ENCODE measurements around the gene CAMKMT.

The CAMKMT gene

GRCh38 chr2:44663471-44664073 lies 301.8 kb downstream of the CAMKMT start:
- no peak for DNase-seq

DNA sequence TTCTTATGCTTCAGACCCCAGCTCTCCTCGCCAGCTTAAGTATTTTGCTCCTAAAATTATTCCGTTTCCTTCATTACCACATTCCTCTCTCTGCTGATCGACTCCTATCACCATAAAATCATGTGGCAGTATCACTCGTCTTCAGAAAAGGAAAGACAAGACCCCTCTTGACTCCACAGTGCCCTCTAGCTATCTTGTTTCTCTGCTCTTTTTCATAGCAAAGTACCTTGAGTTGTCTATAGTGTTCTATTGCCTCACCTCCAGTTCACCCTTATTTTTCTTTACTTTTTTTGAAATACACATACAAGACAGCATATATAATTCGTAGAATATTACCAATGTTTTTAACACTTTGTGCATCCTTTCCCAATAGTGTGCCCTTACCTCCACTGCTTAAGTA lies 306.6 kb downstream of the CAMKMT start:
- DNase-seq = no peak

- DNase-seq = no peak
These were observed 309.5 kb downstream of the CAMKMT start for GRCh38 chr2:44671276-44671675.

DNA sequence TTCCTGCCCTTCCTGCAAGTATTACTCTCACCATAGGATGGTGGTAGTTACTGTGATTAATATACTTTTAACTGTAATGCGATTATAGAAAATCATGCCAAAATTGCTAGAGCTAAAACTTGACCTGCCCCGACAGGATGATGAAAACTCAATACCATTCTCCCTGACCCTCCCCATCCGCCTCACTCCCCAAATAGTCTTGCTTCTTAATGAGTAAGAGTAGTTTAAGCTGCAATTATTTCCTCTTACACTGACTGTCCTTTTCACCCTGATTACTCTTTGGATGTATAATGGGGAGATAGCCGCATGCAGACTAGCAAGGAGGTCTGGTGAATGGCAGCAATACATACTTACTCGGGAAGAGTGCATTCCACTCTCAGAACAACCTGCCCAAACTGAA lies 310.2 kb downstream of the CAMKMT start:
- DNase-seq = no peak

- no peak for DNase-seq
These were observed 310.7 kb downstream of the CAMKMT start for GRCh38 chr2:44672431-44672830.

GRCh38 chr2:44674473-44675284 lies 312.9 kb downstream of the CAMKMT start:
- DNase-seq = peak in 1 of 2 donors; percentile 1

DNA sequence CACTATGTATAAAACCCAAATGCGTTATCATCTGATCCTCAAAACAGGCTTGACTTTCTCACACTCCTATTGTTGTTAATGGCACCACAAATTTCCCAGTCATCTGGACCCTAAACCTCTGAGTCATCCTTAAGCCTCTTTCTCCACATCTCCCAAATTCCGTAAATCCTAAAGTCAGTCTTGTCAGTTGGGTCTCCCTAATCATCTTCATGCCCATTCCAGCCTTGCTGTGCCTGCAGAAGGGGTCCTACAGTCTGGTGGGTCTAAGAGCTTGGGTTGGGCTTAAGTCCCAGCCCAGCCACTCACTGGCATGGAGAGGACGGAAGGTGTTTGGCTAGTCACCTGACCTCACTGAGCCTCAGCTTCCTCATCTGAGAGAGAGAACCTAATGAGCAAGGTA lies 314.6 kb downstream of the CAMKMT start:
- no peak for DNase-seq

- DNase-seq = no peak
These were observed 317.8 kb downstream of the CAMKMT start for GRCh38 chr2:44679584-44679983.

DNA sequence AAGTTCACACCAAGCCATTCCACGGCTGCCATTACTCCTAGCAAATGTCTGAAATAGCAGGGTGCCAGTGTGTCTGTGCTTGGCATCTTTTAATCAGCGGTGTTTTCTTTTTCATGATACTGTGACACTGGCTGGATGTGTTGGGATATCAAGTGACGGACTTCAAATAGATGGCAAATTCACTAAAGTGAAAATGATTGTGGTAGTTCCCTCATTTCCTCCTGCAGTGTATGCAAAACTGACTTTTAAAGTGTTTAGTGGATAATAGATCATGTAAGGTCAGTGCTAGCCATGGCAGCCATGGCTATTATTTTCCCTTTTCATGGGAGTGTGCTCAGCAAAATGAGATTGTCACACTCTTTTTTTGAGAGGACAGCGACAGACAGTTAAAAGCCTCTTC lies 318.2 kb downstream of the CAMKMT start:
- no peak for DNase-seq

DNA sequence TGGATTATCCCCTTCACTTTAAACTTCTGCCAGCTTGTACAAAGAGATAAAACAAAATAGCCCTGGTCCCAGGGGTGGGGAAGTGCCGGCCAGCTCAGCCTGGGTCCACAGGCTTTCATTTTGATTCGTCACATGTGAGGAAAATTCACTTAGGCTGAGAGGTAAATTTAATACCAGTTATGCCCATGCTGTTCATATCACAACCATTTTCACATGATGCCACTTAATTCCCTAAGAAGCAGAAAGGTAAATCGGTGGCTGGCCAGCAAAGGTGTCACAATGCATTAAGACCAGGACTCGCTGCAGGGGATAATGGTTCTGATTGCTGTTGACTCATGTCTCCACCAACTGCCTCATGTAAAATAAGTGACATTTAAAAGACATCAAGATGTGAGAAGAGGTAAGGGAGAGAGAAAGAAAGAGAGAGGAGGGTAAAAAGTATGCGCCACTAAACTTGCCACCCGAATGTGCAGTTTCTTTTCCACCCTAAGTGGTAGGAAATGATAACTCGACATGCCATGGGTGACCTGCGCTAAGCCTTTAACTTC lies 318.8 kb downstream of the CAMKMT start:
- no peak for DNase-seq

DNA sequence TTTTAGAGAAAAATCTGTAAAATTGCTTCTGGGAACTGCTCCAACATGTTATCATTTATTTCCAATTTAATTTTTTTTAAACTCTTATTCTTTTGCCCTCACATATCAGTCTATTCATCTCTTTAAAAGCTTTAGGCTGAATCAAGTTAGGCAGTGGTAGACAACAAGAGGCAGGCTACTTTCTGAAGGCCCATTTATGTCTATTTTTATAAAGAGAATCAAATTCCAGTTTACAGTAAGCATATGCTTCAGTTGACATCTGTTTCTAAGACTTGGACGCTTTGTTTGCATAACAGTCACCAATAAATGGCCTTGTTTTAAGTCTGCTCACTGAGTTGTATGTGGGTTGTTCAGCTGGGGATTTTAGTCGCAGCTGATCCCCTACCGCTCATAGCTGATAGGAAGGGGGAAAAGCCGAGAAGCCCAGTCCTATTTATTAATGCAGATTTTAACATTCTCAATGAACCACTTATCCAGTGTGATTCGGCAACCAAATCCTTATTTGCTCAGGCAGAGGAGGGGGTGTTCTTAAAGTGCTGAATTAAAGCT lies 319.3 kb downstream of the CAMKMT start:
- no peak for DNase-seq

GRCh38 chr2:44682459-44682858 lies 320.7 kb downstream of the CAMKMT start:
- DNase-seq = no peak

DNA sequence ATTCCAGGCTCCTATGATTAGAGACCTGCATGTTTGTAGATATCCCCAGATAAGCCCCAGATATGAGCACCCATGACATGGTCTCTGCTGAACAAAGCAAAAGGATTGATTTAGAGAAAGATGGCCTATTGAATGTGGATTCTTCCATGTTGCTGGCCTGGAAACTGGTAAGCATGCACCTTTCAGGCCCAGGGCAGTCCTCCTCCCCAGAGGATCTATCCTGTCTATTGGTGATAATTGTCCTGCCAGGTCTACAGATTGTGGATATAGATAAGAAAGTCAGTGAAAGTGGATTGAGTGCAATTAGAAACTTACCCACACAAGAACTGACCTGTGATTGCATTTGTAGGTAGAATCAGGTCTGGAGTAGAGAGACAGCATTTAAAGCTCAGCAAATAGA lies 322.8 kb downstream of the CAMKMT start:
- DNase-seq = no peak

- DNase-seq = no peak
These were observed 324.8 kb downstream of the CAMKMT start for GRCh38 chr2:44686561-44686960.

DNA sequence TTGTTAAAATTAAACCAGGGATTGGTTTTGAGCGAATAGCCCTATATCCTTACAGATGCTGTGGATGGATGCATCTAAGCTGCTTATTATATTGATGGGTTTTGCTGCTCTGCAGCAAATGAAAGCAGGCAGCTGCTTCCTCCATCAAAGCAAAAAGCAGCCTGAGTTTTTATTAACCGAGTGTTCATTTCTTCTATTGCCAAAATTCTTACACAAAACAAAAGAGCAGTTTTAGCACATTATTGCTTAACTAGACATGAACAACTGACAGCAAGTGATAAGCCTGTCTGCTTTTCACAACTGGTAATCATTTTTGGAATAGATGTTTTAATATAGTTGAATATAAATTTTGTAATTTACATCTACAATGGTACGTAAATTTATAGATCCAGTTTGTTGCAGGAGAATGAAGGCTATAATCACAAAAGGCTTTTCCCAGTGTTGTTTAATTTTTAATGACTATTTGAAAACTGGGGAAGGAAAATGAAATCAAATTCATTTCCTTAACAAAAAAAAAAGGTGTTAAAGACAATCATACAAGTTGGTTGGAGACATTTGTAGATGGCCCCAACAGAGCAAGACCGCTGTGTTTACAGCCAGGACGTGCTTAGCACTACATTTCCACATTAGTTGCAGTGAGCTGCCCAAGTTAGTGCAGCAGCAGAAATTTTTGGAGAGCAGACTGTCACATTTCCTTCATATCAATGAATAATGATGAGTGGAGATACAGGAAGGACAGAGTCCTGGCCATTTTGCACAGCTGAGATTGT lies 326.1 kb downstream of the CAMKMT start:
- DNase-seq = no peak

GRCh38 chr2:44688456-44689124 lies 326.8 kb downstream of the CAMKMT start:
- DNase-seq = no peak

- DNase-seq = no peak
These were observed 327.8 kb downstream of the CAMKMT start for GRCh38 chr2:44689516-44689915.

GRCh38 chr2:44691174-44691785 lies 329.5 kb downstream of the CAMKMT start:
- no peak for DNase-seq

- DNase-seq = no peak
These were observed 331.1 kb downstream of the CAMKMT start for GRCh38 chr2:44692821-44693220.

- DNase-seq = no peak
These were observed 339.1 kb downstream of the CAMKMT start for GRCh38 chr2:44700824-44701223.

DNA sequence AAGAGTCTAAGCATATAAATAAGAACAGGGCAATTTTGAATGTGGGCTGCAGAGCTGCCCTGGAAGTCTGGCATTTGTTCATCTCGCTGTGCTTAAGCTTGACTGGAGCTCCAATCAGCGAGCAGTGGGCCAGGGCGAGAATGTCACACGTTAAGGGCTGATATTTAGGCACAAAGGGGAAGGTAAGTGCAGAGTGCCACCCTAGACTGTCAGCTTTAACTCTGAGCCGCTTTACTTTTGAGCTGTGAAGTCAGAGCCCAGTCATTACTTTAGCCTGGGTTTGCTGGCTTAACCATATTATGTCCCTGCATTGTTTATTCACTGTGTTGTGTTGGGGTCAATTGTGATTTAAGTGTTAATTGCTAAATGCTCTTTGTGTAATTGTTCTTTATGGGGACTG lies 343.6 kb downstream of the CAMKMT start:
- DNase-seq = no peak

- DNase-seq = no peak
These were observed 344.2 kb downstream of the CAMKMT start for GRCh38 chr2:44705876-44706480.

All from CD4-positive, alpha-beta T cell treated with Interferon alpha-2 for 1 hour (primary cell).